OCI-LY7 (cell line): ENCODE data around the gene SOX5.

Experiments used
- CTCF ChIP-seq: fragments of 200-600 bp; sonication (generic); conservative IDR thresholded peaks from 2 replicates; pipeline ENCODE4 v1.5.1; 2014; ENCODE audit warnings: mild to moderate bottlenecking, antibody characterized with exemption, low read length, moderate library complexity, mixed read lengths
- EZH2phosphoT487 ChIP-seq: fragments of 200-600 bp; sonication (generic); IDR thresholded peaks from 2 replicates; pipeline ENCODE4 v1.6.1; 2018; ENCODE audit warnings: low read depth, borderline replicate concordance, mild to moderate bottlenecking, mixed run types, antibody characterized with exemption, low read length, moderate library complexity, mixed read lengths

GRCh38 chr12:23899434-23899833 is 50.0 kb downstream of the SOX5 start:
- TF ChIP-seq CTCF = no peak
- TF ChIP-seq EZH2phosphoT487 = no peak
